IPS-15b (cell line): ENCODE measurements around the gene RNF123.

Source experiments
- H3K27me3 ChIP-seq: one replicate; pipeline ENCODE4 v1.6.1; 2013; ENCODE audit warnings: low read length; ENCODE audit not compliant: control insufficient read depth, insufficient read depth
- H3K36me3 ChIP-seq: one replicate; pipeline ENCODE4 v1.6.1; 2013; ENCODE audit warnings: low read length; ENCODE audit not compliant: control insufficient read depth, insufficient read depth
- H3K4me1 ChIP-seq: one replicate; pipeline ENCODE4 v1.6.1; 2013; ENCODE audit warnings: mild to moderate bottlenecking, low read length; ENCODE audit not compliant: control insufficient read depth, insufficient read depth
- H3K4me3 ChIP-seq: one replicate; pipeline ENCODE4 v1.5.1; 2013; ENCODE audit warnings: low read depth, low read length
- H3K9ac ChIP-seq: one replicate; pipeline ENCODE4 v1.6.1; 2013; ENCODE audit warnings: low read depth, mild to moderate bottlenecking, low read length
- H3K9me3 ChIP-seq: one replicate; pipeline ENCODE4 v1.6.1; 2013; ENCODE audit warnings: mild to moderate bottlenecking, low read length; ENCODE audit not compliant: control insufficient read depth, insufficient read depth

RNF123 gene

DNA sequence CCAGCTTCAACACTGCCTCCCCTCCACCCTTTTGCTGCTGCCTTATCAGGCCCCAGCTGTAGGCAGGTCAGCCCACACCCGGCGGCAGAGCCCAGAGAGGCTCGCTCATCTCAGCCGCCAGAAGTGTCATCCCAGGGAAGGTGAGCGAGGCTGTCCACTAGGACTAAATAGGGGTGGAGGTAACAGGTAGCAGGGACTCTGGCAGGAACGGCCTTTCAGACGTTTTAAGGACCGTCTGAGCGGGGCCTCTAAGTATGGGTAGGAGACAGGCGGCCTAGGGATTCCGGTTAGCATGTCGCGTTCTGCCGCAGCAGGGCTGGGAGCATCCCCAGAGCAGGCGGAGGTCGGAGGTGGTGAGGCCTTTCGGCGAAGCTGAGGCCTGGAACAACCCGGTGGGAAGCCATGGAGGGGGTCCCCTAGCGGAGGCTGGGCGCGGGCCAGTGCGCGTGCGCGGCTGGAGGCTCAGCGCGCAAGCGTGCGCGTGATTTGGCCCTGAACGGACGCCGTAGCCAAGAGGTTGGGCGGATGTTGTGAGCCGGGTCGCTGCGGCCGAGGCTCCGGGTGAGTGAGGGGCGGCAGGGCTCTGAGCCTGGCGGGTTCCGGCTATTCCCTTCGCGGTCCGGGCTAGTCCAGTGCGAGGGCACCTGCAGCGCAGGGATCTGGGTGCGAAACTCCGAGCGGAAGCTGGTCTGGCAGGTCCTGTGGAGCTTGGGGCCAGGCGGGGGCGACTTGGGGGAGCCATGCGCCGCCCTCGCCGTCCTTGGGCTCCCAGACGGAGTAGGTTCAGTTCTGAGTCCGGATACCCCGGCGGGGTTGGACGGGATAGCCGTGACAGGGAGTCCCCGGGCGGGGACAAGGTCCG is at the start of gene RNF123, which contains the start of gene MST1:
Gene RNF123, plus strand, starts transcription at position 512 of the 862 bp plus-strand sequence. CDS start 1,609 bp downstream, outside the sequence.
Gene MST1, minus strand, starts transcription at position 429 of the 862 bp plus-strand sequence. CDS start 783 bp downstream, outside the sequence.
- Histone ChIP-seq H3K9ac (peak within 1 kb of the TSS; percentile 60), H3K27me3 (no peaks in the 10 kb centered on the region), H3K4me1 (peaks cover 3% of the 10 kb centered on the region), H3K36me3 (peaks cover 4% of the 10 kb centered on the region), H3K9me3 (no peaks in the 10 kb centered on the region), H3K4me3 (peak within 1 kb of the TSS; percentile 82)

- Histone ChIP-seq H3K9ac (no peak overlapping the region), H3K9me3 (no peaks in the 10 kb centered on the region), H3K27me3 (no peaks in the 10 kb centered on the region), H3K36me3 (no peaks in the 10 kb centered on the region), H3K4me1 (no peaks in the 10 kb centered on the region), H3K4me3 (no peak overlapping the region)
Measured at GRCh38 chr3:49641292-49641691, 48.1 kb upstream of the RNF123 start.

DNA sequence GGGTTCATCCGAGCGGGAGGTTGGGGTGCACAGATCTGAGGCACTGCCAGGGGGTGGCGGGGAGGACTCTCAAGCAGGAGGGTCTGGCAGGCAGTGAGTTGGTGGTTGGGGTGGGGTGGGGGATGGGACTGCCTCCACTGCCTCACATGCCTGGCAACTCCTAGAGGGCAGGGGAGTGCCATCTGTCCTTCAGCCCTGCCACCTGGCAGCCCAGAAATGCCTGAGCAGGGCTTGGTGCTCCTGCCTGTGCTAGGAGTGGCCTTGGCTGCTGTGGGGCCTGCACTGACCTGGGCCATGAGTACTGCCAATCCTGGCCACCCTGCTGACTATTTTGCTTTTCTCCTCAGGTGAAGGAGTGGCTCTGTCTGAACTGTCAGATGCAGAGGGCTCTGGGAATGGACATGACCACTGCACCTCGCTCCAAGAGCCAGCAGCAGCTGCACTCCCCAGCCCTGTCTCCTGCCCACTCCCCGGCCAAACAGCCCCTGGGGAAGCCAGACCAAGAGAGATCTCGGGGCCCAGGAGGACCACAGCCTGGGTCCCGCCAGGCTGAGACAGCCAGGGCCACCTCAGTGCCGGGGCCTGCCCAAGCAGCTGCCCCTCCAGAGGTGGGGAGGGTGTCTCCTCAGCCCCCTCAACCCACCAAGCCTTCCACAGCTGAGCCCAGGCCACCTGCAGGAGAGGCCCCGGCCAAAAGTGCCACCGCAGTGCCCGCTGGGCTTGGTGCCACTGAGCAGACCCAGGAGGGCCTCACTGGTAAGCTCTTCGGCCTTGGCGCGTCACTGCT is 47.2 kb upstream of the RNF123 start:
- H3K9me3 ChIP-seq, result no peaks in the 10 kb centered on the region
- H3K4me1 ChIP-seq, result no peaks in the 10 kb centered on the region
- no peak overlapping the region for H3K9ac ChIP-seq
- no peak overlapping the region for H3K4me3 ChIP-seq
- H3K27me3 ChIP-seq, result no peaks in the 10 kb centered on the region
- H3K36me3 ChIP-seq, result no peaks in the 10 kb centered on the region

DNA sequence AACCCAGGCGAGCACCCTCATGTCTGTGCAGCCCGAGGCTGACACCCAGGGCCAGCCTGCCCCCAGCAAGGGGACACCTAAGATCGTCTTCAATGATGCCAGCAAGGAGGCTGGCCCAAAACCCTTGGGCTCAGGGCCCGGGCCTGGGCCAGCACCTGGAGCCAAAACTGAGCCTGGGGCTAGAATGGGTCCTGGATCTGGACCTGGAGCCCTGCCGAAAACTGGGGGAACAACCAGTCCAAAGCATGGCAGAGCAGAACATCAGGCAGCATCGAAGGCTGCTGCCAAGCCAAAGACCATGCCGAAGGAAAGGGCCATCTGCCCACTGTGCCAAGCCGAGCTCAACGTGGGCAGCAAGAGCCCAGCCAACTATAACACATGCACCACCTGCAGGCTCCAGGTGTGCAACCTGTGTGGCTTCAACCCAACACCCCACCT is 46.6 kb upstream of the RNF123 start:
- no peaks in the 10 kb centered on the region for H3K36me3 ChIP-seq
- no peak overlapping the region for H3K9ac ChIP-seq
- H3K4me1 ChIP-seq, result no peaks in the 10 kb centered on the region
- H3K27me3 ChIP-seq, result no peaks in the 10 kb centered on the region
- no peak overlapping the region for H3K4me3 ChIP-seq
- no peaks in the 10 kb centered on the region for H3K9me3 ChIP-seq

DNA sequence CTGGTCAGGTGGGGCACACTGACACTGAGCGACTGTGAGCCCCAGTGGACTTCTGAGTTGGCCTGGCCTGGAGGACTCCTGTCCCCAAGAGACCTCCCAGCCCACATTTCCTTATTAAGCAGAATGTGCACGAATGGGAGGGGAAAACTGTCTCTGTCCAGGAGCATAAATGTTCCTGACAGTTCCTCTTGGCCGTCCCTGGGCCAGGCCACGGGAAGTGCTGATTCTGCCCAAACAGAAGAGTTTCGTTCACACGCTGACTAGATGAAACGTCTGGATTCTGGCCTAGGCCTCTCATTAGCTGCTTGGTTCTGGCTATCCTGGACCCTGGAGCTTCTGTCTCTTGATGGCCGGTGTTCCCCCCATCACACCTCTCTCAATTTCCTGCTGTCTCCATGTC is 44.7 kb upstream of the RNF123 start:
- Histone ChIP-seq H3K4me3 (no peak overlapping the region), H3K4me1 (no peaks in the 10 kb centered on the region), H3K27me3 (no peaks in the 10 kb centered on the region), H3K9ac (no peak overlapping the region), H3K36me3 (no peaks in the 10 kb centered on the region), H3K9me3 (no peaks in the 10 kb centered on the region)

DNA sequence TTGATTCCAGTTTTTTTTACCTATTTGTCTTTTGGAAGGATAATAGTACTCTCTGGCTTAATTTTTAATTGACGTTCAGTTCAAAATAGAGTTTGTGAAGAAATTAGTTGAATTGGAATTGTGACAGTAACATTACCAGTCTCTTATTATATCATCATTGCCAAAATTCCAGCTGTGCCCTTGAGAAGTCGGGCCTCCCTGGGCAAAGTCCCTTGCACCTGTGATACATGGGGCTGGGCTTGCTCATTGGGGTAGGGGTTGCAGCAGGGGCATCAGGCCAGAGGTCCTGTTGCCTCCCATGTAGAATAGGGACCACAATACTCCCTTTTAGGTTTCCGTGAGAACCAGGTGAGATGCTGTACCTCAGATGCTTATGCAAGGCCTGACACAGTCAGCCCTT is 43.1 kb upstream of the RNF123 start:
- H3K4me3 ChIP-seq, result no peak overlapping the region
- H3K36me3 ChIP-seq, result no peaks in the 10 kb centered on the region
- H3K4me1 ChIP-seq, result no peaks in the 10 kb centered on the region

DNA sequence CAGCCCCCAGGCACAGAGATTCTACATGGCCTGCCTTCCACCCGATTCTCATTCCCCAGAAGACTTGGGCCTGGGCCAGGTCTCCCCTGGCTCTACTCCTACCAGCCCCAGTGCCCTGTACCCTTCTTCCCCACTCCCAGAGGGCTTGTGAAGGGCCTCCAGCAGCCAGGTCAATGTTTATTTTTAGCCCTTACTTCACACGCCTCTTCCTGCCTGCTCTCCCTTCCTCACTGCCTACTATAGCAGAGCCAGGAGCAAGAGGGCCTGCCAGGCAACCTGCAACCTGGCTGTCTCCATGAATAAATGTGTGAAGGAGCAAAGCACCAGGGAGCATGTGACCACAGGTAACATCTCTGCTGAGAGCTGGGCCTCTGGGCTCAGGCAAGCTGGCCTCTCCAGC is 41.6 kb upstream of the RNF123 start:
- Histone ChIP-seq H3K4me3 (no peak overlapping the region), H3K9me3 (no peaks in the 10 kb centered on the region), H3K27me3 (no peaks in the 10 kb centered on the region), H3K36me3 (no peaks in the 10 kb centered on the region), H3K4me1 (no peaks in the 10 kb centered on the region), H3K9ac (no peak overlapping the region)

More for the DNA sequence above, 43.1 kb upstream of the RNF123 start:
- no peaks in the 10 kb centered on the region for H3K9me3 ChIP-seq
- H3K9ac ChIP-seq, result no peak overlapping the region
- no peaks in the 10 kb centered on the region for H3K27me3 ChIP-seq

DNA sequence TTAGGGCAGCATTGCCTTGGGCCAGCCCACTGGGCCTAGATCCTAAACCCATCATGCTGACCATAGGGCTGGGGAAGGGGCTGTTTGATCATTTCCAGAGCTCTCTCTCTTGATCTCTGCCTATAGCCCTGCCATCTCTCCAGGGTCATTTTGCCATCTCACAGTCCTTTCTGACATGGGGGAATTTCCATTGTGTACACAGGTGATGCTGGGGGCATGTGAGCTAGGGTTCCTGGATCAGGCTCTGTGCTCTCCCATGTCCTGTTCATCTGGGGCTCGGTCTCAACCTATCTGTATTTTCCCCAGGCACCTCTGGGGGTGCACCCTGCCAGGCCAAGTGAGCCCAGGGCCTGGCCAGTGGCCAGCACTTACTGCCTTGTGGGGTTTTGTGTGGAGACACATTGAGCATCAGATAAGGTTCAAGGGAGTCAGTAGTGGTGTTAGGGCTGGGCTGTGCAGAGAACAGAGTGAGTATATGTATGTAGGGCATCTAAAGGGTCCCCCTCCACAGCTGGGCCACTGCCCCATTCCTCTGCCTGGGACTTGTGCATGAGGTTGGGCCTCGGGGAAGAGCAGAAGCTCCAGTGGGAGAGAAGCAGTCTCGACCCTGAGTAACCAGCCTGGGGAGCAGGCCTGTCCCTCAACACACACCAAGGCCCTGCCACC is 40.9 kb upstream of the RNF123 start:
- Histone ChIP-seq H3K4me1 (no peaks in the 10 kb centered on the region), H3K4me3 (no peak overlapping the region), H3K27me3 (no peaks in the 10 kb centered on the region), H3K9me3 (no peaks in the 10 kb centered on the region), H3K9ac (no peak overlapping the region), H3K36me3 (no peaks in the 10 kb centered on the region)

DNA sequence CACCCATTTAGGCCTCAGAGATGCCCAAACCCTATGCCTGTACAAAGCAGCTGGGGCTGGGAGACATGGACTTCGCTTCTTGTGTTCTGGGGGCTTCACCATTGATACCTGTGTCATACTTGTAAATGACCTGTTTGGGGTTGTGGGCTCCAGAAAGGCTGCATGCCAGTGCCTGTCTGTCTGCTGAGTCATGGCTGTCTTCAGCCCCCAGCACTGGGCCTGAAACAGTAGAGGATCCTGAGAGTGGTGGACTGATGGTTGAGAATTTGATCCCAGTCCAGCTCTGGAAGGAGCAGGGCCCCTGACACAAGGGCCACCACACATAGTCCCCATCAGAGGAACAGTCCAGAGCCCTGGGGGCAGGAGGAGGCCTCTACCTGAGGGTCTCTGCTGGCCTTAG is 39.8 kb upstream of the RNF123 start:
- no peaks in the 10 kb centered on the region for H3K4me1 ChIP-seq
- no peak overlapping the region for H3K4me3 ChIP-seq
- H3K36me3 ChIP-seq, result no peaks in the 10 kb centered on the region
- H3K27me3 ChIP-seq, result no peaks in the 10 kb centered on the region
- H3K9me3 ChIP-seq, result no peaks in the 10 kb centered on the region
- H3K9ac ChIP-seq, result no peak overlapping the region

DNA sequence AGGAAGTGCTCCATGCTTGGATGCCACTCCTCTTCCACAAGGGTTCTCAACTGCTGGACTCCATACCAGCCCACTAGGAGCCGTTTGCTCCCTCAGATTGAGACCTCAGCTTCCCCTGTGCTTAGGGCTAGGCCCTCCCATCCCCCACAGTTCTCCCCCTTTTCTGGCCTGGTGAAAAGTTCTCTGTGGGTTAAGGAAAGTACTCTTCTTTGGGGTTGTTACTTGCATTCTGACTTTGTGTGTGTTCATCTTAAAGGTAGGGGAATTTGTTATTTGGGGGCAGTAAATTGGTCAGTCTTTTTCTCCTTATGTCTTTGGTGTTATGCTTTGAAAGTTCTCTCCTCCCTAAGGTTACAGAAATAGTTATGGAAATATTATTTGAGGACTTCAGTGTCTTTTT is 39.2 kb upstream of the RNF123 start:
- no peaks in the 10 kb centered on the region for H3K36me3 ChIP-seq
- H3K9ac ChIP-seq, result no peak overlapping the region
- no peaks in the 10 kb centered on the region for H3K4me1 ChIP-seq
- no peaks in the 10 kb centered on the region for H3K9me3 ChIP-seq
- no peaks in the 10 kb centered on the region for H3K27me3 ChIP-seq
- no peak overlapping the region for H3K4me3 ChIP-seq

DNA sequence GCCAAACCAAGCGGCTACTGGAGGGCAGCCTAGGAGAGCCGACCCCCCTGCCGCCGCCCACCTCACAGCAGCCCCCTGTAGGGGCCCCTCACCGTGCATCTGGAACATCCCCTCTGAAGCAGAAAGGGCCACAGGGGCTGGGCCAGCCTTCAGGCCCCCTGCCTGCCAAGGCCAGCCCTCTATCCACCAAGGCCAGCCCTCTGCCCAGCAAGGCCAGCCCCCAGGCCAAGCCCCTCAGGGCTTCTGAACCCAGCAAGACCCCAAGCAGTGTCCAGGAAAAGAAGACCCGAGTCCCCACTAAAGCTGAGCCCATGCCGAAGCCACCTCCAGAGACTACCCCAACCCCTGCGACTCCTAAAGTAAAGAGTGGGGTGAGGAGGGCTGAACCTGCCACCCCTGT is 38.7 kb upstream of the RNF123 start:
- Histone ChIP-seq H3K4me1 (no peaks in the 10 kb centered on the region), H3K4me3 (no peak overlapping the region), H3K9me3 (no peaks in the 10 kb centered on the region), H3K9ac (no peak overlapping the region), H3K27me3 (no peaks in the 10 kb centered on the region), H3K36me3 (no peaks in the 10 kb centered on the region)
